Lower lobe of right lung (tissue), 2 donors: ENCODE results near the gene CHRNG. TPM values are rescaled to one million over a fixed set of nuclear protein-coding genes. Genes with fewer than 3 reads are reported as not detected.
A peak's percentile ranks its signal among the peaks of the same experiment; 100 is the strongest.
"Not testable (repeated sequence)": the region's sequence is repeated elsewhere in the genome, so short reads cannot be mapped to it uniquely, and the experiment has no call there.

Experiments
- ATAC-seq, 2 donors: fragments of 200-7000 bp; cut with Tn5 transposase; one replicate each; pipeline ENCODE4 v1.9.1; 2020 to 2022; ENCODE audit warnings: mild to moderate bottlenecking in 2 of 2, moderate library complexity in 2 of 2
- DNase-seq: peaks from one replicate; pipeline ENCODE4 v3.0.0-alpha.2; 2020
- H3K27ac ChIP-seq: fragments of 200-600 bp; one replicate; pipeline ENCODE4 v1.8.0; 2022
- H3K27me3 ChIP-seq: fragments of 200-600 bp; one replicate; pipeline ENCODE4 v1.8.0; 2022; ENCODE audit warnings: low read depth
- H3K36me3 ChIP-seq: fragments of 200-600 bp; one replicate; pipeline ENCODE4 v1.8.0; 2022; ENCODE audit warnings: mild to moderate bottlenecking
- H3K4me1 ChIP-seq: fragments of 200-600 bp; one replicate; pipeline ENCODE4 v1.8.0; 2022
- H3K4me3 ChIP-seq: fragments of 200-600 bp; one replicate; pipeline ENCODE4 v1.8.0; 2022; ENCODE audit warnings: mild to moderate bottlenecking
- H3K9me3 ChIP-seq: fragments of 200-600 bp; one replicate; pipeline ENCODE4 v1.8.0; 2022
- intact Hi-C: fragments of 100-400 bp; cut with DNase I; formaldehyde crosslinking; loops from one replicate; pipeline ENCODE4 v1.11.0; 2022
- total RNA-seq: library from RNA; stranded (reverse); fragmentation: NEBNext Ultra II Directional; extraction: Animal tissue kit (Norgen Biotek cat#: 25700); gene quantifications from one replicate; pipeline ENCODE4 v1.2.1, GENCODE V29; 2021
- TF ChIP-seq, protein P1 (sequence below): fragments of 200-600 bp; IDR thresholded peaks from one replicate; pipeline ENCODE4 v1.8.0; 2022; ENCODE audit warnings: antibody characterized with exemption, mild to moderate bottlenecking
- donor health status: DM: no; HTN: yes; CAD: no; lungs with severe emphysema.

CHRNG gene
- total RNA-seq, 1 donor from 2014 or later = not detected

DNA sequence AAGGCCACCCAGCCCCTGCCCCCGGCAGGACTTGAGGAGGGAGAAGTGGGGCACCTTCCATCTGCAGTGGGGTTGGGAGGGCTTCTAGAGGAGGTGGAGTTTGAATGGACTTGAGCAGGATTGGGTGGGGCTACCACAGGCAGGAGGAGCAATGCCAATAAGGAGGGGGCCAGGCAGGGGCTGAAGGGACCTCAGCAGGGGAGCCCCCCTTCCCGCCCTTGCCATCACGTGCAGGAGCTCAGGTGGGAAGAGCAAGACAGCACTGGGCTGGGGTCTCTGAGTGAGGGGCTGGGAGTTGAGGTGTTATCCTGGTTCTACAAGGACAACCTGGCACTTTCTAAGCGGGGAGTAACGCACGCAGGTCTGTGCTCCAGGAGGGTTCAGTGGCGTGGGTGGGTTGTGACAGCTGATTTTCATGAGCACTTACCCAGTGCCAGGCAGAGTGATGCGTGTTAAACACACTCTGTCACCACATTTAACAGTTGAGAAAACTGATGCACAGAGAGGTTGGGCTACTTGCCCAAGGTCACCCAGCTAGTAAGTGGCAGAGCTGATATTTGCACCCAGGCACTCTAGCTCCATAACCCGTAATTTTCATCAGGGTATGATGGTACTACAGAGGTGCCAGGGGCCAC is 8.7 kb upstream of the CHRNG start:
- ATAC-seq (no peak), DNase-seq (peak; percentile 32)
- TF ChIP-seq, protein P1, sequence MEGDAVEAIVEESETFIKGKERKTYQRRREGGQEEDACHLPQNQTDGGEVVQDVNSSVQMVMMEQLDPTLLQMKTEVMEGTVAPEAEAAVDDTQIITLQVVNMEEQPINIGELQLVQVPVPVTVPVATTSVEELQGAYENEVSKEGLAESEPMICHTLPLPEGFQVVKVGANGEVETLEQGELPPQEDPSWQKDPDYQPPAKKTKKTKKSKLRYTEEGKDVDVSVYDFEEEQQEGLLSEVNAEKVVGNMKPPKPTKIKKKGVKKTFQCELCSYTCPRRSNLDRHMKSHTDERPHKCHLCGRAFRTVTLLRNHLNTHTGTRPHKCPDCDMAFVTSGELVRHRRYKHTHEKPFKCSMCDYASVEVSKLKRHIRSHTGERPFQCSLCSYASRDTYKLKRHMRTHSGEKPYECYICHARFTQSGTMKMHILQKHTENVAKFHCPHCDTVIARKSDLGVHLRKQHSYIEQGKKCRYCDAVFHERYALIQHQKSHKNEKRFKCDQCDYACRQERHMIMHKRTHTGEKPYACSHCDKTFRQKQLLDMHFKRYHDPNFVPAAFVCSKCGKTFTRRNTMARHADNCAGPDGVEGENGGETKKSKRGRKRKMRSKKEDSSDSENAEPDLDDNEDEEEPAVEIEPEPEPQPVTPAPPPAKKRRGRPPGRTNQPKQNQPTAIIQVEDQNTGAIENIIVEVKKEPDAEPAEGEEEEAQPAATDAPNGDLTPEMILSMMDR = no peak
- H3K4me3 ChIP-seq = no peak overlapping the region
- H3K36me3 ChIP-seq = no peaks in the 10 kb centered on the region
- no peaks in the 10 kb centered on the region for H3K4me1 ChIP-seq
- H3K27me3 ChIP-seq = peaks cover 27% of the 10 kb centered on the region
- no peak overlapping the region for H3K27ac ChIP-seq
- intact Hi-C loops = no loop called here
- H3K9me3 ChIP-seq = no peaks in the 10 kb centered on the region

DNA sequence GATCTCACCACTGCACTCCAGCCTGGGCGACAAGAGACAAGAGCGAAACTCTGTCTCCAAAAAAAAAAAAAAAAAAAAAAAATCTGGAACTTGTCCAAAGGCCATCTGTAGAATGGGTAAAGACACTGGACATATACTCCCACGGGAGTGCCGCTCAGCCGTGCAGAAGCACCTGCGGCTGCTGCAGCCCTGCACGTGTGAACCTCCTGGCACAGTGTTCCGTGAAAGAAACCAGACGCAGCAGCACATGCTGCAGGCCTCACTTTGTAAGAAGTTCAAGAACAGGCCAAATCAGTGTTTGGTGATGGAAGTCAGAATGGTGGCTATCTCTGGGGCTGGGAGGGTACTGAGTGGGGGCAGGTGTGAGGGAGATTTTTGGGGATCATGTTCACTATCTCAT is 7.1 kb upstream of the CHRNG start:
- Histone ChIP-seq H3K4me1 (no peaks in the 10 kb centered on the region), H3K36me3 (no peaks in the 10 kb centered on the region), H3K9me3 (no peaks in the 10 kb centered on the region), H3K27ac (no peak overlapping the region), H3K4me3 (no peak overlapping the region), H3K27me3 (peaks cover 15% of the 10 kb centered on the region)
- ATAC-seq (no peak), DNase-seq (peak; percentile 24)
- TF ChIP-seq, protein P1 = no peak
- intact Hi-C loops = no loop called here

DNA sequence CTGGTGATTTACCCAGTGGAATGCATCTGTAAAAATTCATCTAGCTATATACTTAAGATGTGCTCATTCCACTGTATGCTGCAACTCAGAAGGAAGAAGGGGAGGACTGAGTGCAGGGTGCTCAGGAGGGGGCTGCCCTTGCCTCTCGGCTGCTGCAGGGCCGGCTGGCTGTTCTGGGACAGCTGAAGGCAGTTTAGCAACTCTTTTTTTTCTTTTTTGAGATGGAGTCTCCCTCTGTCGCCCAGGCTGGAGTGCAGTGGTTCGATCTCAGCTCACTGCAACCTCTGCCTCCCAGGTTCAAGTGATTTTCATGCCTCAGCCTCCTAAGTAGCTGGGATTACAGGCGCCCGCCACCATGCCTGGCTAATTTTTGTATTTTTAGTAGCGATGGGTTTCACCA is 6.7 kb upstream of the CHRNG start:
- intact Hi-C loops, ATAC-seq, H3K27ac ChIP-seq, H3K36me3 ChIP-seq, H3K4me1 ChIP-seq, H3K4me3 ChIP-seq, H3K9me3 ChIP-seq: not testable (repeated sequence)
- H3K27me3 ChIP-seq = peaks cover 11% of the 10 kb centered on the region
- DNase-seq = peak; percentile 35

DNA sequence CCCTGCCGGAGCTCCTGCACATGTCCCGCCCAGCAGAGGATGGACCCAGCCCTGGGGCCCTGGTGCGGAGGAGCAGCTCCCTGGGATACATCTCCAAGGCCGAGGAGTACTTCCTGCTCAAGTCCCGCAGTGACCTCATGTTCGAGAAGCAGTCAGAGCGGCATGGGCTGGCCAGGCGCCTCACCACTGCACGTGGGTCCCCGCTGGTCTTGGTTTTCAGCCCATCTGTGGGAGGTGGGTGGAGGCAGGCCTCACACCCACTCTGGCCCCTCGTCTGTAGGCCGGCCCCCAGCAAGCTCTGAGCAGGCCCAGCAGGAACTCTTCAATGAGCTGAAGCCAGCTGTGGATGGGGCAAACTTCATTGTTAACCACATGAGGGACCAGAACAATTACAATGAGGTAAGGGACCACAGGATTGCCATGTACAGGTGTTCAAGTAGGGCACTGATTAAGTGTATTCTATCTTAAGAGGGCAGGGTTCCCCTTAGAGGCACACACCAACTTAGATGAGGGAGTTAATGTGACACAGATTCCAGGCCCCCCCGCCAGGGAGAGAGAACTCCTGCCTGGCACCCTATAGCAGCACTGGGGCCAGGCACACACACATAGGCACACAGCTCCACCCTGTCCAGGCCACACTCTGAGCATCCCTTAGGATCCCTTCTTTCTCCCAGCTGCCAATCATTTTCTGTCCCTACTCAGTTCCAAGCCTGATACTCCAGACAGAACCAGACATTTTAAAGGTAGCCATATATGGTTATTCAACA is 5.4 kb upstream of the CHRNG start:
- Histone ChIP-seq H3K9me3 (no peaks in the 10 kb centered on the region), H3K4me1 (no peaks in the 10 kb centered on the region), H3K4me3 (no peak overlapping the region), H3K36me3 (no peaks in the 10 kb centered on the region), H3K27ac (no peak overlapping the region), H3K27me3 (peaks cover 13% of the 10 kb centered on the region)
- ATAC-seq (no peak), DNase-seq (peak; percentile 36)
- intact Hi-C loops = no loop called here
- TF ChIP-seq, protein P1 = no peak

DNA sequence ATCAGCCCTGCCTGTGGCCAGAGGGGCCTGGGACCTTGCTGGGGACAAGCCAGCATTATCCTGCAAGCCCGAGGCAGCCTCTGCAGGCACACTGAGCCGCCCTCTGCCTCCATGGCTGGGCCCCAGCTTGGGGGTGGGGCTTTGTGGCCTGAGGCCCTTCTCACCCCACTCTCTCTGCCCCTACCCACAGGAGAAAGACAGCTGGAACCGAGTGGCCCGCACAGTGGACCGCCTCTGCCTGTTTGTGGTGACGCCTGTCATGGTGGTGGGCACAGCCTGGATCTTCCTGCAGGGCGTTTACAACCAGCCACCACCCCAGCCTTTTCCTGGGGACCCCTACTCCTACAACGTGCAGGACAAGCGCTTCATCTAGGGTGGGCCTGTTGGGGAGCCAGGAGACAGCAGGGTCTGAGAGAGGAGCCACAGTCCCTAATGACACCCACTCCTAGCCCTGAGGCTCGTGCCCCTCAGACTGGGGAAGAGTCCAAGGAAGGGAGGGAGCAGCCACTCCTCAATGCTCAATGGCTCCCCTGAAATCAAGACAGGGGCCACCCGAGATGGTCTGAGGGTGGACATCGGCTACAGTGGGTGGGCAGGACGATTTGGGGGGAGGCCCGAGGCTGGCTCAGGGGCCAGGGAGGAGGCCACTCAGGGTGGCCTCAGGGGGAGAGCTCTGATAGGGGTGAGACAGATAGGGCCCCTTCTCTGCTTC is 4.4 kb upstream of the CHRNG start:
- intact Hi-C loops = no loop called here
- peak in 1 of 2 donors; percentile 5 for ATAC-seq
- Histone ChIP-seq H3K4me3 (no peak overlapping the region), H3K36me3 (no peaks in the 10 kb centered on the region), H3K4me1 (no peaks in the 10 kb centered on the region), H3K27me3 (peaks cover 9% of the 10 kb centered on the region), H3K27ac (no peak overlapping the region), H3K9me3 (no peaks in the 10 kb centered on the region)
- TF ChIP-seq, protein P1 = no peak
- DNase-seq = peak; percentile 35
